Measurements from ENCODE around the gene GRK5. TPM values are rescaled to one million over a fixed set of nuclear protein-coding genes. Genes with fewer than 3 reads are reported as not detected.

Gene GRK5
- polyA plus RNA-seq, 1 experiment, result 20.8 TPM

DNA sequence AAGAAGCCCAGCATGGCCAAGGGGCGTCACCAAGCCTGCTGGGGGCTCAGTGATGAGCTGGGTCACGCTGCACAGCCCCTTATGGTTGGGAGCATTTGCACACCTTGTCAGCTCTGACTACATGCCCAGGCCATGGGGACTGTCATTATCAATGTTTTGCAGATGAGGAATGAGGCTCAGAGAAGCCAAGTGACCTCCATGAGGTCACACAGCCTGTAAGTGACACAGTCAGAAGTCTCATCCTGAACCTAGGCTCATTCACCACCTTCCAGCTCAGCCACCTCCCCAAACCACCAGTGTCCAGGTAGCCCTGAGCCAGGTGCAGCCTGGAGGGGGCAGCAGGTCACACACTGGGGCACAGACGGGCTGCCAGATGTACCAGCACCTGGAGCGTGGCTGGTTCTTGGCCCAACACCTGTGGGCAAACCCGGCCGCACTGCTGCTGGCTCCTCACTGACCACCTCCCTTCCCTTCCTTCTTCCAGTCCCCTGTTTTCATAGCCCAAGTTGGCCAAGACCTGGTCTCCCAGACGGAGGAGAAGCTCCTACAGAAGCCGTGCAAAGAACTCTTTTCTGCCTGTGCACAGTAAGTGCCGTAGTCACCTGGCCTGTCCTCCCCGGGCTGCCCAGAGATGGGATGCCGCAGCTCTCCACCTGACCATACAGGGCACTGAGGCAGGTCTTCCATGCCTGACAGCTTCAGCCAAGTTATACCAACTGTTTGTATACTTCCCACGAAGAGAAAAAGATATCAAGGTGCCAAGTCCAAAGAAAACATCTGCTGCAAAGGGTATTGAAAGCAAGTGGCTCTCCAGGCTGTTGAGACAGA, 215.5 kb downstream of the GRK5 start:
- DNase-seq (ENCODE audit: low read depth), result no peak
- TF ChIP-seq, protein P1, sequence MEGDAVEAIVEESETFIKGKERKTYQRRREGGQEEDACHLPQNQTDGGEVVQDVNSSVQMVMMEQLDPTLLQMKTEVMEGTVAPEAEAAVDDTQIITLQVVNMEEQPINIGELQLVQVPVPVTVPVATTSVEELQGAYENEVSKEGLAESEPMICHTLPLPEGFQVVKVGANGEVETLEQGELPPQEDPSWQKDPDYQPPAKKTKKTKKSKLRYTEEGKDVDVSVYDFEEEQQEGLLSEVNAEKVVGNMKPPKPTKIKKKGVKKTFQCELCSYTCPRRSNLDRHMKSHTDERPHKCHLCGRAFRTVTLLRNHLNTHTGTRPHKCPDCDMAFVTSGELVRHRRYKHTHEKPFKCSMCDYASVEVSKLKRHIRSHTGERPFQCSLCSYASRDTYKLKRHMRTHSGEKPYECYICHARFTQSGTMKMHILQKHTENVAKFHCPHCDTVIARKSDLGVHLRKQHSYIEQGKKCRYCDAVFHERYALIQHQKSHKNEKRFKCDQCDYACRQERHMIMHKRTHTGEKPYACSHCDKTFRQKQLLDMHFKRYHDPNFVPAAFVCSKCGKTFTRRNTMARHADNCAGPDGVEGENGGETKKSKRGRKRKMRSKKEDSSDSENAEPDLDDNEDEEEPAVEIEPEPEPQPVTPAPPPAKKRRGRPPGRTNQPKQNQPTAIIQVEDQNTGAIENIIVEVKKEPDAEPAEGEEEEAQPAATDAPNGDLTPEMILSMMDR (IDR thresholded peaks at IDR 0.05; ENCODE audit: insufficient read depth, low read depth, low read length), result no peak
- Histone ChIP-seq H3K36me3 (ENCODE audit: control insufficient read depth, insufficient read depth, low read length) (peaks cover 17% of the 10 kb centered on the region), H3K27me3 (ENCODE audit: control insufficient read depth, insufficient read depth, low read length) (no peaks in the 10 kb centered on the region), H3K4me3 (ENCODE audit: low read depth, low read length) (no peak overlapping the region)
- ChIA-PET POLR2A (no interaction called here), CTCF (interaction anchor here (0.8 to 2.3 kb wide), 5 partner anchors 9 to 224 kb away, joined by 3 to 11 read pairs (median 5); partner anchors contain the start of gene GRK5)

DNA sequence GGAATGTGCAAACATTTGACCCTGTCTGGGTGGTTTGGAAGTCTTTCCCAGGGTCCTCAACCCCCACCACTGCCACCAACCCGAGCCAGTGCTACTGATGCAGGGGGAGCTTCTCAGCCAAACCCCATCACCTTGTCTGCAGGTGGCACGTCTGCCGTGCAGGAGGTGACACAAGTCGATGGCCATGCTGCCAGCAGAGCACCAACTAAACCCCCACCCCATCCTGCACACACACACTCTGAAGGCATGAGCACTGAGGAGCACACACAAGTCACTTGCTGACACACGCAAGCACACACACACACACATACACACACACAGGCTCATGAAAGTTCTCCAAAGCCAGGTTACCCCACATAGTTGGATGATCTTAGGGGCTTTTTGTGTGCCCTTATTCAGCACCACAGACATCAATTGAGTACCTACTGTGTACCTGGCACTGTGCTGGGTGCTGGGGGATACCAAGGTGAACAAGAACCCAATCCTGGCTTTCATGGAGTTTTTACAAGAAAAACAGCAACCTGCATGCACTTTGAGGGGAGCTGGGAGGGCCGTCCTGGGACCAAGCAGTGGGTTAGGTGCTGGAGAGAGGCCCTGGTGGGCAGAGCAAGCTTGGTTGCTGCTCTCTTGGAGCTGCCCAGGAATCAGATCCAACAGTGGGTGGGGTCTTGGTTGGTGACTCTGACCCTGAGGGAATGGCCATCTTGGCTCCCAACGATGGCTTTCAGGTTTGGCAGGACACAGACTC, 216.3 kb downstream of the GRK5 start:
- no peak for DNase-seq (ENCODE audit: low read depth)
- ChIA-PET POLR2A (no interaction called here), CTCF (interaction anchor here (1.3 to 2.5 kb wide), 4 partner anchors 175 to 225 kb away, joined by 3 to 10 read pairs (median 6); partner anchors contain the start of gene GRK5)
- TF ChIP-seq, protein P1 (IDR thresholded peaks at IDR 0.05; ENCODE audit: insufficient read depth, low read depth, low read length), result no peak
- Histone ChIP-seq H3K4me3 (ENCODE audit: low read depth, low read length) (no peak overlapping the region), H3K36me3 (ENCODE audit: control insufficient read depth, insufficient read depth, low read length) (peaks cover 21% of the 10 kb centered on the region), H3K27me3 (ENCODE audit: control insufficient read depth, insufficient read depth, low read length) (no peaks in the 10 kb centered on the region)

DNA sequence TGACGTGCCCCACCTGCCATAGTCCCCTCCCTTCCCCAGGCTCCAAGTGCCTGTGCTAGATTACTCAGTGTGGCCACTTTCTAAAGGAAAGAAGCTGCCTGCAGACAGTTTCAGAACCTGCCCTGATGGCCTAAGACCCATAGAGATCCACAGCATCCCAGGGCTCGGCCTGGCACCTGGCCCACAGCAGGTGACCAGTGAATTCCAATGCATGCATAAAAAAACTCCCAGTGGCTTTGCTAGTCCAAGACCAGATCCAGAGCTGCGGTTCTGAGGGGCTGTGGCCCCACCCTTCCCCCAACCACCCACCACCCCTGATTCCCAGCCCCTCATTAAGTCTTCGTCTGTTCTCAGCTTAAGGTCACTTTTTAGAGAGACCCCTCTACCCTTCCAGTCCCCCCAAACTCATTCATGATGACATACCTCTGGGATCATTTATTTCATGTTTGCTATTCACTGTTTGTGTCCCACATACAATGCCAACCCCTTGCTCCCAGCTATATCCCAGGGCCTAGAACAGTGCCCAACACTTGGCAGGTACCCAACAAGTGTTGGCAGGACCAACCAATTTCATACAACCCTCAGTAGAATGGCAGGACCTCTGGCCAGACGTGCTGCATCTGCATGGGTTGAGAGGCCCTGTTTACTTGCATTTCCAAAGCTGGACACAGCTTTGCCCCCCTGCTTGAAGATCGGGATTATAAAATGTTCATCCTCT, 217.0 kb downstream of the GRK5 start:
- CTCF ChIA-PET, result interaction anchor here (1.3 to 2.5 kb wide), 3 partner anchors 176 to 226 kb away, joined by 3 to 8 read pairs (median 5); no protein-coding TSS in a partner anchor
- POLR2A ChIA-PET, result no interaction called here
- TF ChIP-seq, protein P1 (IDR thresholded peaks at IDR 0.05; ENCODE audit: insufficient read depth, low read depth, low read length), result no peak
- no peak overlapping the region for H3K4me3 ChIP-seq (ENCODE audit: low read depth, low read length)
- H3K27me3 ChIP-seq (ENCODE audit: control insufficient read depth, insufficient read depth, low read length), result no peaks in the 10 kb centered on the region
- DNase-seq (ENCODE audit: low read depth), result no peak
- H3K36me3 ChIP-seq (ENCODE audit: control insufficient read depth, insufficient read depth, low read length), result peaks cover 23% of the 10 kb centered on the region

DNA sequence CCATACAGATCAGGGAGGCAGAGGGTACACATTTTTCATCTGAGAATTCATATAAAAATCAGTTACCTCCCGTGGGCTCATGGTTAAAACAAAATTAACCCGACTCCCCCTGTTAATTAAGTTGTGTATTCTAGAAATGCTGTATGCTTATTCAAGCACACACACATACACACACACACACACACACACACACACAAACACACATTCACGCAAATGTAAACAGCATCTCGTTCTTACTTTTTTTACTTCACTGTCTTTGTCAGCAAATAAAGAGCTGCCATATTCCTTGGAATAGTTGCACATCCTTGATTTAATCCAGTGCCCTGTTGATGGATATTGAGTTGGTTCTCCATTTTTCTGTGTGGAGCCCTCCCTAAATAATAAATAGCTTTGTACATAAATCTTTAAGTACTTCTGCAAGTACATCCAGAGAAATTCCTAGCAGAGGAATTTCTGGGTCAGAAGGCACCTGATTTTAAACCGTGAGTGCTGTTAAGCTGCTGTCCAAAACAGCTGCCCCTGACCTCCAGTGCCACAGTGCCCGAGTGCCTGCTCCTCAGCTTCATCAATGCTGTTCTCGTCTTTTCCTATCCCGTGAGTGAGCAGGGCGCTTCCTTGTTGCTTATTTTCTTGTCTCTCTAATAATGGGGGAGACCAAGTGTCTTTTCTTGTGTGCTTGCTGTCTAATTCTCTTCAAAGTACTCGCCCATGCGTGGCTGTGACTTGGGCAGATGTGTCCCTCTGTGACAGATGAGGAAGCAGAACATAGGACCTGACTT, 217.9 kb downstream of the GRK5 start:
- TF ChIP-seq, protein P1 (IDR thresholded peaks at IDR 0.05; ENCODE audit: insufficient read depth, low read depth, low read length), result no peak
- ChIA-PET POLR2A (interaction anchor here (0.6 kb wide), 1 partner anchor 202 kb away, joined by 6 read pairs; no protein-coding TSS in a partner anchor), CTCF (interaction anchor here (1.2 to 2.5 kb wide), 2 partner anchors 216 to 226 kb away, joined by 3 to 8 read pairs; no protein-coding TSS in a partner anchor)
- H3K27me3 ChIP-seq (ENCODE audit: control insufficient read depth, insufficient read depth, low read length), result no peaks in the 10 kb centered on the region
- H3K4me3 ChIP-seq (ENCODE audit: low read depth, low read length), result no peak overlapping the region
- peaks cover 23% of the 10 kb centered on the region for H3K36me3 ChIP-seq (ENCODE audit: control insufficient read depth, insufficient read depth, low read length)
- no peak for DNase-seq (ENCODE audit: low read depth)

Measured in BJ (cell line).